Measurements from ENCODE around the gene ADGRG2.

ADGRG2 gene

DNA sequence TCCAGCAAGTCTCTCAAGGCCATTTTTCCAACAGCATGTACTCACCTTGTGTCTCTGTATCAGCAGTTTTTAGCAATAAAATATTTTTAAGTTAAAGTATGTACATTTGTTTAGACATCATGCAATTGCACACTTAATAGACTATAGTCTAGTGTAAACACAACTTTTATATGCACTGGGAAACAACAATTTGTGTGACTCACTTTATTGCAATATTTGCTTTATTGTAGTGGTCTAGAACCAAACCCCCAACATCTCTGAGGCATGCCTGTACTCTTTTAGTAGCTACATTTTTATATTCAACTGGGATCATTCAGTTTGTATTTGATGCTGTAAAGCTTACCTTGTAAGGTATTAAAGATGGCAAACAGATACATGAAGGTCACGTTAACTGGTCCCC lies 123.6 kb downstream of the ADGRG2 start:
- no peak overlapping the region for H3K27ac ChIP-seq
- H3K36me3 ChIP-seq = no peaks in the 10 kb centered on the region
- H3K4me3 ChIP-seq (ENCODE audit: low read depth, low read length) = no peak overlapping the region
- peaks cover 17% of the 10 kb centered on the region for H3K27me3 ChIP-seq (ENCODE audit: insufficient read depth, low read depth, severe bottlenecking)
- no peak for DNase-seq
- TF ChIP-seq, protein P1, sequence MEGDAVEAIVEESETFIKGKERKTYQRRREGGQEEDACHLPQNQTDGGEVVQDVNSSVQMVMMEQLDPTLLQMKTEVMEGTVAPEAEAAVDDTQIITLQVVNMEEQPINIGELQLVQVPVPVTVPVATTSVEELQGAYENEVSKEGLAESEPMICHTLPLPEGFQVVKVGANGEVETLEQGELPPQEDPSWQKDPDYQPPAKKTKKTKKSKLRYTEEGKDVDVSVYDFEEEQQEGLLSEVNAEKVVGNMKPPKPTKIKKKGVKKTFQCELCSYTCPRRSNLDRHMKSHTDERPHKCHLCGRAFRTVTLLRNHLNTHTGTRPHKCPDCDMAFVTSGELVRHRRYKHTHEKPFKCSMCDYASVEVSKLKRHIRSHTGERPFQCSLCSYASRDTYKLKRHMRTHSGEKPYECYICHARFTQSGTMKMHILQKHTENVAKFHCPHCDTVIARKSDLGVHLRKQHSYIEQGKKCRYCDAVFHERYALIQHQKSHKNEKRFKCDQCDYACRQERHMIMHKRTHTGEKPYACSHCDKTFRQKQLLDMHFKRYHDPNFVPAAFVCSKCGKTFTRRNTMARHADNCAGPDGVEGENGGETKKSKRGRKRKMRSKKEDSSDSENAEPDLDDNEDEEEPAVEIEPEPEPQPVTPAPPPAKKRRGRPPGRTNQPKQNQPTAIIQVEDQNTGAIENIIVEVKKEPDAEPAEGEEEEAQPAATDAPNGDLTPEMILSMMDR (IDR thresholded peaks at IDR 0.05; ENCODE audit: low read depth, low read length) = no peak
- no peaks in the 10 kb centered on the region for H3K9me3 ChIP-seq (ENCODE audit: severe bottlenecking)

GRCh38 chrX:18997916-18998315 lies 124.4 kb downstream of the ADGRG2 start:
- no peak overlapping the region for H3K4me3 ChIP-seq (ENCODE audit: low read depth, low read length)
- no peaks in the 10 kb centered on the region for H3K36me3 ChIP-seq
- TF ChIP-seq, protein P1 (IDR thresholded peaks at IDR 0.05; ENCODE audit: low read depth, low read length) = no peak
- DNase-seq = no peak
- peaks cover 17% of the 10 kb centered on the region for H3K27me3 ChIP-seq (ENCODE audit: insufficient read depth, low read depth, severe bottlenecking)
- H3K9me3 ChIP-seq (ENCODE audit: severe bottlenecking) = no peaks in the 10 kb centered on the region
- no peak overlapping the region for H3K27ac ChIP-seq

DNA sequence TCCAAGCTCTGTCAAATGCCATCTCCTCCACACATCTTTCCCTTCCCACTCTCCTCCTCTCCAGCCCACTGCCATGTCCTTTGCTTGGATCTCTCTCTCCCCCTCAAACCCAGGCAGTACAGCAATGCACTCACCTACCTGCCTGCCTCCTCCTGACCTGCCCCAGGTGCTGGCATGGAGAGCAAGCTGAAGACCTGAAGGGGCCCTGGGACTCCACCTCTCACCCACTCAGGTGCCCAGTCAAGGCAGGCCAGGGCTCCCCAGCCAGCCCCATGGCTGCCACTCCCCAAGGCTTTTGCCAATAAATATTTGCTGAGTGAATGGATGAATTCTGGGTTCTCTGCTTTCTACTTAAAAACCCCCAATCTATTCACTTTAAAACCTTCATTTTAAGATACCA lies 125.7 kb downstream of the ADGRG2 start:
- H3K9me3 ChIP-seq (ENCODE audit: severe bottlenecking) = no peaks in the 10 kb centered on the region
- H3K27ac ChIP-seq = no peak overlapping the region
- DNase-seq = no peak
- no peaks in the 10 kb centered on the region for H3K36me3 ChIP-seq
- H3K4me3 ChIP-seq (ENCODE audit: low read depth, low read length) = no peak overlapping the region
- TF ChIP-seq, protein P1 (IDR thresholded peaks at IDR 0.05; ENCODE audit: low read depth, low read length) = no peak
- peaks cover 27% of the 10 kb centered on the region for H3K27me3 ChIP-seq (ENCODE audit: insufficient read depth, low read depth, severe bottlenecking)

DNA sequence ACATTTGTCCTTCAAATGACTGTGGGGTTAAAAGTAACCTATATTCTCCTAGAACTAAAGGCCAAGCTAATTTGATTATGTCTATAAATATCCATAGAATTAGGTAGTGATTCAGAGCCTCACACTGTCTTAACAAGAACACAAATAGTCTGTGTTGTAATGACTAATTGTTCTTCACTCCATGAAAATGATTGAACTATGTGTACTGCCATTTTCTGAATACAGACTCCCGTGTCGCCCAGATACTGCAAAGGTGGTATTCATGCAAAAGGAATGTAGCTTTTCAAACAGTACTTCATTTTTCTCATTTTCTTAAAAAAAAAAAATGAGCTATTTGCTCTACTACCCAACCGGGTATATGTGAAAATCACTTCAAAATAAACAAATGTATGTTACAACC lies 127.0 kb downstream of the ADGRG2 start:
- Histone ChIP-seq H3K4me3 (ENCODE audit: low read depth, low read length) (no peak overlapping the region), H3K36me3 (no peaks in the 10 kb centered on the region), H3K27me3 (ENCODE audit: insufficient read depth, low read depth, severe bottlenecking) (peaks cover 25% of the 10 kb centered on the region), H3K27ac (no peak overlapping the region), H3K9me3 (ENCODE audit: severe bottlenecking) (no peaks in the 10 kb centered on the region)
- no peak for DNase-seq
- TF ChIP-seq, protein P1 (IDR thresholded peaks at IDR 0.05; ENCODE audit: low read depth, low read length) = no peak

- no peak overlapping the region for H3K4me3 ChIP-seq (ENCODE audit: low read depth, low read length)
- no peaks in the 10 kb centered on the region for H3K36me3 ChIP-seq
- TF ChIP-seq, protein P1 (IDR thresholded peaks at IDR 0.05; ENCODE audit: low read depth, low read length) = no peak
- no peaks in the 10 kb centered on the region for H3K9me3 ChIP-seq (ENCODE audit: severe bottlenecking)
- H3K27ac ChIP-seq = no peak overlapping the region
- DNase-seq = no peak
- H3K27me3 ChIP-seq (ENCODE audit: insufficient read depth, low read depth, severe bottlenecking) = peaks cover 25% of the 10 kb centered on the region
These were observed 127.6 kb downstream of the ADGRG2 start for GRCh38 chrX:18994713-18995112.

DNA sequence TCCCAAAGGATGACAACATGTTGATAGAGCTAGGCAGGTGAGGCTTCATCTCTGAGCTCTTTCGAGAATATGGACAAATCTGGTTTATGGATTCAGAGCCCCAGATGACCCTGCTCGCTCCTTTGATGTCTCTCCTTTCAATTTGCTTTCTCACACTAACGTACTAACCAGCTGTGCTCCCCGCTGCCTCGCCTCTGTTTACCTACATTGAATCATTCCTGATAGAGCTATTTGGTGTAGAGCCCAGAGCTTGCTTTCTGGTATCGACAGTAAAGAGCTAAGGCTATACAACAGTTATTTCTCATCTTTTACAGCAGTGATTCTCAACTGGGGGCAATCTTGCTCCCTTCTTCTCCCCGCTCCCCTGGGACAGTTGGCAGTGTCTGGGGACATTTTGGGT lies 129.4 kb downstream of the ADGRG2 start:
- Histone ChIP-seq H3K27me3 (ENCODE audit: insufficient read depth, low read depth, severe bottlenecking) (peaks cover 31% of the 10 kb centered on the region), H3K27ac (no peak overlapping the region), H3K36me3 (no peaks in the 10 kb centered on the region), H3K9me3 (ENCODE audit: severe bottlenecking) (no peaks in the 10 kb centered on the region), H3K4me3 (ENCODE audit: low read depth, low read length) (no peak overlapping the region)
- DNase-seq = no peak
- TF ChIP-seq, protein P1 (IDR thresholded peaks at IDR 0.05; ENCODE audit: low read depth, low read length) = no peak
